ENCODE measurements around the gene TBC1D2B.

GRCh38 chr15:78101423-78102105, 24.1 kb upstream of the TBC1D2B start:
- no peak for TF ChIP-seq CTCF (optimal IDR thresholded peaks at IDR 0.05 in 1 of 3, IDR thresholded peaks at IDR 0.05 in 1 of 3, conservative IDR thresholded peaks at IDR 0.05 in 1 of 3; ENCODE audit: extremely low read depth in 1 of 3, insufficient read depth in 2 of 3, low read length in 3 of 3)
- TF ChIP-seq EZH2 (IDR thresholded peaks at IDR 0.05; ENCODE audit: low read length), result no peak

Measured in keratinocyte (primary cell).